Fibroblast of peridontal ligament (primary cell): ENCODE results near the gene KRTAP10-12.
"Not testable (repeated sequence)": the region's sequence is repeated elsewhere in the genome, so short reads cannot be mapped to it uniquely, and the experiment has no call there.

ENCODE experiments used
- DNase-seq: peaks from one replicate; pipeline ENCODE4 v3.0.0-alpha.2; 2010; ENCODE audit errors: extremely low read depth

The KRTAP10-12 gene

DNA sequence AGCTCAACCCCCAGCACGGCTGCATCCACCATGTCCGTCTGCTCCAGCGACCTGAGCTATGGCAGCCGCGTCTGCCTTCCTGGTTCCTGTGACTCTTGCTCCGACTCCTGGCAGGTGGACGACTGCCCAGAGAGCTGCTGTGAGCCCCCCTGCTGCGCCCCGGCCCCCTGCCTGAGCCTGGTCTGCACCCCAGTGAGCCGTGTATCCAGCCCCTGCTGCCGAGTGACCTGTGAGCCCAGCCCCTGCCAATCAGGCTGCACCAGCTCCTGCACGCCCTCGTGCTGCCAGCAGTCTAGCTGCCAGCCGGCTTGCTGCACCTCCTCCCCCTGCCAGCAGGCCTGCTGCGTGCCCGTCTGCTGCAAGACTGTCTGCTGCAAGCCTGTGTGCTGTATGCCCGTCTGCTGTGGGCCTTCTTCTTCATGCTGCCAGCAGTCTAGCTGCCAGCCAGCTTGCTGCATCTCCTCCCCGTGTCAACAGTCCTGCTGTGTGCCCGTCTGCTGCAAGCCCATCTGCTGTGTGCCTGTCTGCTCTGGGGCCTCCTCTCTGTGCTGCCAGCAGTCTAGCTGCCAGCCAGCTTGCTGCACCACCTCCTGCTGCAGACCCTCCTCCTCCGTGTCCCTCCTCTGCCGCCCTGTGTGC is at the start of gene KRTAP10-12:
TSS of gene KRTAP10-12 (plus strand) at position 1 of the 639 bp plus-strand sequence. CDS start at position 31, 30 bp downstream.
- not testable (repeated sequence) for DNase-seq

GRCh38 chr21:44647222-44647552 is 49.8 kb upstream of the KRTAP10-12 start:
- DNase-seq, result no peak

- no peak for DNase-seq
Measured at GRCh38 chr21:44648557-44649311, 48.2 kb upstream of the KRTAP10-12 start.

GRCh38 chr21:44649521-44650100 is 47.4 kb upstream of the KRTAP10-12 start:
- DNase-seq, result no peak

DNA sequence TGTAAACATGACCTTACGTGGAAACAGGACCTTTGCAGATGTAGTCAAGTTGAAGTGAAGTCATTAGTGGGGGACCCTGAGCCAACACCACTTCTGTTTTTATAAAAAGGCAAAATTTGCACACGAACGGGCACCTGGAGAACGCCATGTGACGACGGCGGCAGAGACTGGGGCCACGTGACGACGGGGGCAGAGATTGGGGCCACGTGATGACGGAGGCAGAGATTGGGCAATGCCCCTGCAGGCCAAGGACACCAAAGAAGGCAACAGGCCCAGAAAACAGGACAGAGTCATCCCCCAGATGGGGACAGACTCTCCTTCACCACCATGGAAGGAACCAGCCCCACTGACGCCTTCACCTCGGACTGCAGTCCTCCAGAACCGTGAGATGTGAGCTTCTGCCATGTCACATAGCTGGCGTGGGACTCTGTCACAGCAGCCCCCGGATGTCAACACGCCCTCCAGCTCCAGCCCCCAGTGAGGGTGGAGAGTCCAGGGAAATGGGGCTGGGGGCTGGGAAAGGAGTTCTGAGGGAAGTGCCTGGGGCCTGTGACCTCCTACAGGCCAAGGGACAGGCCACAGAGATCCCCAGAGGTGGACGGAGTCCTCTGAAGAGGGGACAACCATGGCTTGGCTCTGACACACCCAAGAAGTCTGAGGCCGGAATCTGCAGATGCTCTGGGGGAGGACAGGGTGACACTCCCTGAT is 46.6 kb upstream of the KRTAP10-12 start:
- DNase-seq, result no peak

DNA sequence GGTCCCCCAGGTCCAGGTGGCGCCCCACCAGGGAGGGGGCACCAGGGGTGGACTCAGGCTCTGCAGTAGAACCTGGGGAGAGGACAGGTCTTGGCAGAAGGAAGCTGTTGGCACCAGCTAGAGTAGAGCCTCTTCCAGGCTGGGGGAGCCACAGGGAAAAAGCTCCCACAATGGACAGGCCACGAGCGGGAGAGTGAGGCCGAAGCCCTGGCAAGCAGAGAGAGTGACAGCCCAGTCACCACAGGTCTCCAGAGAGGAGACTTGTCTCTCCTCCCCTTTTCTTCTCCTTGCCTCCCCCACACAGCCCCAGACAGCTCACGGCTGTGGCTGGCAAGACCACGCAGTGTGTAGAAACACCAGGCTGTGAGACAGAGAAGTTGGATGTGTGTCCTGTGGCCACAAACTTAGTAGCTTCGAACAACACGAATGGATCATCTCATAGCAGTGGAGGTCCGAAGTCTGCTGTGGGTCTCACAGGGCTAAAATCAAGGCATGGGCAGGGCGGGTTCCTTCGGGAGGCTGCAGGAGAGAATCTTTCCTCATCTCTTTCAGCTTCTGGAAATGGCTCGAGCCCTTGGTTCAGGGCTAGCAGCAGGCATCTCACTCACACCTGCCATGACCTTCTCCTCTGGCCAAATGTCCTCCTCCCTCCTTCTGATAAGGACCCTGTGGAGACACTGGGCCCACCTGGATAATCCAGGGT is 45.8 kb upstream of the KRTAP10-12 start:
- no peak for DNase-seq

DNA sequence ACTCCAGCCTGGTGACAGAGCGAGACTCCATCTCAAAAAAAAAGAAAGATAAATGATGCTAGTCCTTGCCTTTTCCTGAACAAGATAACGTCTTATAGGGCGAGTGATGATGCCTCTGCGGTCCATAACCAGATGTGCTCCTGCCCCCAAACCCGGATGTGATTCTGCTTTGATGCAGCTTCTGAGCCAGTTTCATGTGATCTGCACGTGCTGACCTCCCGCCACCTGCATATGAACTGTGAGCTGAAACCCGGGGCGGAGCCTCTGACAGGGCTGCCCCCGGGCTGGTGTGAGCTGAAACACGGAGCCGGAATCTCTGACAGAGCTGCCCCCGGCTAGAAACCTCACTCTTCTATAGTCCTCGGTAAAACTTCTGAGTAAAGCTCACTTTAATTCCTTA is 43.8 kb upstream of the KRTAP10-12 start:
- DNase-seq, result no peak

DNA sequence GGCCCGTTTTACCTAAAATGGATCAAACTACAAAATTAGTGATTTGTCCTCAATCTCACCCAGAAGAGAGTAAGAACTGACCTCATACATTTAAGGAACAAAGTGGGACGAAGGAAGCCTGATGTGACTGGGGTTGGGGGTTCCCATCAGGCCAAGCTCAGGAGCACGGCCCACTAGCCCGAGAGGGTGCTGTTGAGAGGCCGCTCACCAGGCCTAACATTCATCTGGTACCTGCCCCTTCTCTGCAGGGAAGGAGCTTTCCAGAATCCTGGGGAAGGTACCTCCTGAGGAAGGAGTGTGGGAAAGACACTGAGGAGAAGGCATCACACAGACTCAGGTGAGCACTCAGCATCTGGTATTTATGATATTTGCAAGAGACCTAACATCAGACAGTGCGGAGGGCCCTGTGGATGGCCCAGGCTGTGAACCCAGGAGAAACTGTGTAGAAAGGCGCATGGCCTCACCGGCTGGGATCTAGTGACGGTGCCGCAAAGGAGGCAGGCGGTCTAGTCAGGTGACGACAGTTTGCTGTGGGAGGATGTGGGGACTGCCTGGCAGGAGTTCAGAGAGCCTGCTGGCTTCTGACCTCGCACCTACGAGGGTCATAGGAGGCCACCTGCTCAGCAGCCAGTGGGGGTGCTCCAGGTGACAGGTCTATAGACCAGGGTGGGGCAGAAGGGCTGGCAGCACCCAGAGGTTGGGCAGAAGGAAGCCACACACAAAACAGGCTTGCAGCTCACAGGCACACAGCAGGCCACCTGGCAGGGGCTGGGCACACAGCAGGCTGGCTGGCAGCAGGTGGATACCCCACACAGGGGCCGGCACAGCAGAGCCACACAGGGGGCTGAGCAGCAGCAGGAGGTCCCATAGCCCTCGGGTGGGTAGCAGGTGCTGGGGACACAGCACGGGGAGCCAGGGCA is 43.1 kb upstream of the KRTAP10-12 start:
- no peak for DNase-seq

GRCh38 chr21:44654576-44655175 is 42.3 kb upstream of the KRTAP10-12 start, which contains the start of gene KRTAP12-4:
KRTAP12-4 (minus strand) TSS chr21:44654659; CDS start chr21:44654614, 45 bp downstream.
- no peak for DNase-seq

DNA sequence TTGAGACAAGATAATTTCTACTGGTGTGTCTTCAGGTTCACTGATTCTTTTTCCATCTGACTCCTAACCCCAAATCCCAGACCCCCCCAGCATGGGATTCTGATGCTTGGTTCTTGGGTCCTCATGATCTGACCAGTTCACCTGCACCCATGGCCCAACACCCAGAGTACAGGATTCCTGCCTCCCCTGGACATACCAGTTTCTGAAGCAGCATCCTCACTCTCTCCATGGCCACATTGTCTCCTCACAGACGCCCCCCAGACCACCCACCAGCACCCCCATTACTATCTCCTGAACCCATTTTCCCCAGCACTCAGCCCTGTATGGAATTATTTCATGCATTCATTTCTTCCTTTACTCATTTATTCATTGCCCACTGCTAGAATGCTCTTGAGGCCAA is 40.1 kb upstream of the KRTAP10-12 start:
- DNase-seq, result no peak

- no peak for DNase-seq
Measured at GRCh38 chr21:44657635-44658540, 39.1 kb upstream of the KRTAP10-12 start, which contains the start of gene KRTAP12-3. KRTAP12-3 (plus strand) TSS chr21:44657932; CDS start chr21:44657980, 48 bp downstream.

- DNase-seq, result no peak
Measured at GRCh38 chr21:44658541-44658910, 38.4 kb upstream of the KRTAP10-12 start.

DNA sequence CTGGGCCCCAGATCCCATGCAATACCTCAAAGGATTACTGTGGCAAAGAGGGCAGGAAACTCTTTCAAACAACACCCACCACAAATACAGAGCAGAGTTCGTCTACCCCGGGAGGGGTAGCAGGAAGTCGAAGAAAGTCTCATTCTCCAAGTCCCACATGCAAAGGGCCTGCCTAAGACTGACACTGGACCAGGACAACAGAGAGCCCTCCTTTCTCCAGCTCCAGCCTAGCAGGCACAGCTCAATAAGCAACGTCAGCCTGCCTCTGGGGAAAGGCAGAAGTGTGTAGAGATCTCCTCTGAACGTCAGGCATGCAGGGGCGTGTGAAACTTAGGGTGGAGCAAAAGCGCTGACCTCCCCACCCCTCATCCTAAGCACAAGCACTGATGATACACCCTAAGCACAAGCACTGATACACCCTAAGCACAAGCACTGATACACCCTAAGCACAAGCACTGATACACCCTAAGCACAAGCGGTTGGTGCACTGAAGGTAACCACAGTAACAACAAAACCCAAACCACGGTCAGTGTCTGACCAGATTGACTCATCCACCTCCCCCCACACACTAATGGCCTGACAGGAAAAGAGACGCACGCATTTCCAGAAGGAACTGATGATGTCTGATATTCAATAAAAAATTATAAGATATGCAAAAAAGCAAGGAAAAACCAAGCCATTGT is 37.9 kb upstream of the KRTAP10-12 start:
- no peak for DNase-seq

- not testable (repeated sequence) for DNase-seq
Measured at GRCh38 chr21:44661567-44661966, 35.4 kb upstream of the KRTAP10-12 start.

DNA sequence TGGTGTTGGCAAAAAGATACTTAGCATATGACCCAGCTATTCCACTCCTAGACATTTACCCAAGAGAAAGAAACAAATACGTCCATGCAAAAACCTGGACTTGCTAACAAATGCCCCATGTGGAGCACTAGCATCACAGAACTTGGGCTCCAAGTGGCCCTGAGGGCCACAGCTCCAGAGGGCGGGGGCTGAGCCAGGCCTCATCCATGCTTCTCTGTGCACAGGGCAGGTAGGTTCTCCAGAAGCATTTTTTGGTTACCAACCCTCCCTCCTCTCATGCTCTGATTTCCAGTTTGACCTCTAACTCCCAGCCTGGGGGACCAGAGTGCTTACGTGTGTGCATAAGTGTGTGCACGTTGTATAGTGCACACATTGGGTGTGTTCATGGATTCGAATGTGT is 32.3 kb upstream of the KRTAP10-12 start:
- DNase-seq, result no peak

- DNase-seq, result no peak
Measured at GRCh38 chr21:44666401-44667320, 30.3 kb upstream of the KRTAP10-12 start, which contains the start of gene KRTAP12-2. KRTAP12-2 (minus strand) TSS chr21:44666927; CDS start chr21:44666886, 41 bp downstream.

GRCh38 chr21:44667612-44668011 is 29.4 kb upstream of the KRTAP10-12 start:
- DNase-seq, result no peak
